Measurements from ENCODE around the gene TIPARP. TPM values are rescaled to one million over a fixed set of nuclear protein-coding genes. Genes with fewer than 3 reads are reported as not detected.
A peak's percentile ranks its signal among the peaks of the same experiment; 100 is the strongest.

TIPARP gene
- total RNA-seq, 1 experiment from 2014 or later, result 22.1 TPM

DNA sequence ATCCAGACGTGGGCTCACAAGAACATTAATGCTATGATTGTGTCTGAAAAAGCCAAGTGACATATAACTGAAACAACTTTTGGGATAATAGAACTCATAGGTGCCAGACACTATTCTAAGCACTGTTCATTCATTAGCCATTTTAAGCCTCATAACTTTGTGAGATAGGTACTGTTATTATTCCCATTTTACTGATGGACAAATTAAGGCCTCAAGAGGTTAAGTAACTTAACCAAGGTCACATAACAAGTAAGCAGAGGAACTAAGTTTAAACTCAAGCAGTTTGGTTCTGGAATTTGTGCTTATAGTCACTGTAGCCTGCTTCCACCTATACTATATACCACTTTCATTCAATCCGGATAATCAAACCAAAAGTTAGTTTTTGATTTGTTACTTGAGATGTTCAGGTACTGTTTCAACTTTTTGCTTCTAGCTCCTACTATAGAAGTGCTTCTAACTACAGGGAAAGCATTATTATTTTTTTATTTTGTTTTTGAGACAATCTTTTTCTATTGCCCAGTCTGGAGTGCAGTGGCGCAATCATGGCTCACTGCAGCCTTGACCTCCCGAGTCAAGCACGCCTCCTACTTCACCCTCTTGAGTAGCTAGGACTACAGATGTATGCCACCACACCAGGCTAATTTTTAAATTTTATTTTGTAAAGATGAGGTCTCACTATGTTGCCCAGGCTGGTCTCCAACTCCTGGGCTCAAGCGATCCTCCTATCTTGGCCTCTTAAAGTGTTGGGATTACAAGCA lies 41.9 kb downstream of the TIPARP start:
- Histone ChIP-seq H3K27me3 (ENCODE audit: control insufficient read depth, insufficient read depth, low read length) (no peaks in the 10 kb centered on the region), H3K27ac (ENCODE audit: low read length) (no peak overlapping the region), H3K9me3 (ENCODE audit: control insufficient read depth, insufficient read depth, low read depth, low read length) (no peaks in the 10 kb centered on the region), H3K4me1 (ENCODE audit: control insufficient read depth, insufficient read depth, low read length) (peaks cover 3% of the 10 kb centered on the region; the same call in 1 of the 2 replicates), H3K36me3 (ENCODE audit: control insufficient read depth, insufficient read depth, low read length) (no peaks in the 10 kb centered on the region), H3K4me3 (ENCODE audit: low read depth in 2 of 2, low read length in 2 of 2) (no peak overlapping the region)
- BruUV-seq (replicated peaks), result no TSS peak
- DNase-seq (ENCODE audit: low read depth, low spot score) (no peak), ATAC-seq (no peak)
- POLR2A ChIA-PET, result no interaction called here
- intact Hi-C loops (cut with micrococcal nuclease; ENCODE audit: unreplicated experiment) (no loop called here), in situ Hi-C loops (cut with HindIII; ENCODE audit: low pct_unique_long_range_greater_than_20kb, low sequenced_read_pairs) (no loop called here)
- TF ChIP-seq POLR2AphosphoS5 (IDR thresholded peaks at IDR 0.05; ENCODE audit: low read depth, low read length), result 0 out of 2 replicates have a peak, but pooled peaks have one; percentile 19
- no peak for TF ChIP-seq SIN3A (IDR thresholded peaks at IDR 0.05; ENCODE audit: borderline replicate concordance, insufficient read depth, low read depth, low read length)
- CTCF ChIA-PET, result no interaction called here

DNA sequence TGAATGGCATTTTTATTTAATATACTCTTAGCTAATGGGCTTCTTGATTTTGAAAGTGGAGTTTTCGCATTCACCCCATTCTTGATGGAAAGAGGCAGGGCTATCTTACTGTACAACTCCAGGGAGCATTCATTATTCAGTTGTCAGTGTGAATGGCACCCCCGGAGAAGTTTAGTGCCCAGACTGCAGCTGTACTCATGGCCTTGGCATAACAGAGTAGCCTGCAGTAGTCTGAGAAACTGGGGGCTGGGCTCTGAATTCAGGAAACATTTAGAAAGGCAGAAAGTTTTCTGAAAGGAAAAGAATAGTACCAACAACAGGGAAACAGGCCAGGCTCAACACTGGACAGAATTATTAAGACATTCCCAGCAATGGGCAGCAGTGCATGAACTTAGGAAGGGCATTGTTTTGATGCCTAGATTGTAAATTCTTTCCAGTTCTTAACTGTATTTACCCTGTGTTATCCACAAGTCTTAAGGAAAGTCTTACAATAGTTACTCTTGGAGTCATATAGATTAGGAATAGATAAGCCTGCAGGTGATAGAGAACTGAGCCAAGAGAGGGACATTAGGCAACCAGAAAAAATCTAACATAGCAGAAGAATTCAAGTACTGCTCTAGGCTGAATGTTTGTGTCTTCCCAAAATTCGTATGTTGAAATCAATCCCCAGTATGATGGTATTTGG lies 44.4 kb downstream of the TIPARP start:
- TF ChIP-seq POLR2AphosphoS5 (IDR thresholded peaks at IDR 0.05; ENCODE audit: low read depth, low read length) (no peak), TCF7L2 (IDR thresholded peaks at IDR 0.05; ENCODE audit: low read depth, low read length) (peak; percentile 63), SIN3A (IDR thresholded peaks at IDR 0.05; ENCODE audit: borderline replicate concordance, insufficient read depth, low read depth, low read length) (no peak)
- TF ChIP-seq, protein P1, sequence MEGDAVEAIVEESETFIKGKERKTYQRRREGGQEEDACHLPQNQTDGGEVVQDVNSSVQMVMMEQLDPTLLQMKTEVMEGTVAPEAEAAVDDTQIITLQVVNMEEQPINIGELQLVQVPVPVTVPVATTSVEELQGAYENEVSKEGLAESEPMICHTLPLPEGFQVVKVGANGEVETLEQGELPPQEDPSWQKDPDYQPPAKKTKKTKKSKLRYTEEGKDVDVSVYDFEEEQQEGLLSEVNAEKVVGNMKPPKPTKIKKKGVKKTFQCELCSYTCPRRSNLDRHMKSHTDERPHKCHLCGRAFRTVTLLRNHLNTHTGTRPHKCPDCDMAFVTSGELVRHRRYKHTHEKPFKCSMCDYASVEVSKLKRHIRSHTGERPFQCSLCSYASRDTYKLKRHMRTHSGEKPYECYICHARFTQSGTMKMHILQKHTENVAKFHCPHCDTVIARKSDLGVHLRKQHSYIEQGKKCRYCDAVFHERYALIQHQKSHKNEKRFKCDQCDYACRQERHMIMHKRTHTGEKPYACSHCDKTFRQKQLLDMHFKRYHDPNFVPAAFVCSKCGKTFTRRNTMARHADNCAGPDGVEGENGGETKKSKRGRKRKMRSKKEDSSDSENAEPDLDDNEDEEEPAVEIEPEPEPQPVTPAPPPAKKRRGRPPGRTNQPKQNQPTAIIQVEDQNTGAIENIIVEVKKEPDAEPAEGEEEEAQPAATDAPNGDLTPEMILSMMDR (IDR thresholded peaks at IDR 0.05), result no peak
- TF ChIP-seq, protein P2, sequence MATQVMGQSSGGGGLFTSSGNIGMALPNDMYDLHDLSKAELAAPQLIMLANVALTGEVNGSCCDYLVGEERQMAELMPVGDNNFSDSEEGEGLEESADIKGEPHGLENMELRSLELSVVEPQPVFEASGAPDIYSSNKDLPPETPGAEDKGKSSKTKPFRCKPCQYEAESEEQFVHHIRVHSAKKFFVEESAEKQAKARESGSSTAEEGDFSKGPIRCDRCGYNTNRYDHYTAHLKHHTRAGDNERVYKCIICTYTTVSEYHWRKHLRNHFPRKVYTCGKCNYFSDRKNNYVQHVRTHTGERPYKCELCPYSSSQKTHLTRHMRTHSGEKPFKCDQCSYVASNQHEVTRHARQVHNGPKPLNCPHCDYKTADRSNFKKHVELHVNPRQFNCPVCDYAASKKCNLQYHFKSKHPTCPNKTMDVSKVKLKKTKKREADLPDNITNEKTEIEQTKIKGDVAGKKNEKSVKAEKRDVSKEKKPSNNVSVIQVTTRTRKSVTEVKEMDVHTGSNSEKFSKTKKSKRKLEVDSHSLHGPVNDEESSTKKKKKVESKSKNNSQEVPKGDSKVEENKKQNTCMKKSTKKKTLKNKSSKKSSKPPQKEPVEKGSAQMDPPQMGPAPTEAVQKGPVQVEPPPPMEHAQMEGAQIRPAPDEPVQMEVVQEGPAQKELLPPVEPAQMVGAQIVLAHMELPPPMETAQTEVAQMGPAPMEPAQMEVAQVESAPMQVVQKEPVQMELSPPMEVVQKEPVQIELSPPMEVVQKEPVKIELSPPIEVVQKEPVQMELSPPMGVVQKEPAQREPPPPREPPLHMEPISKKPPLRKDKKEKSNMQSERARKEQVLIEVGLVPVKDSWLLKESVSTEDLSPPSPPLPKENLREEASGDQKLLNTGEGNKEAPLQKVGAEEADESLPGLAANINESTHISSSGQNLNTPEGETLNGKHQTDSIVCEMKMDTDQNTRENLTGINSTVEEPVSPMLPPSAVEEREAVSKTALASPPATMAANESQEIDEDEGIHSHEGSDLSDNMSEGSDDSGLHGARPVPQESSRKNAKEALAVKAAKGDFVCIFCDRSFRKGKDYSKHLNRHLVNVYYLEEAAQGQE (IDR thresholded peaks at IDR 0.05; ENCODE audit: insufficient read depth in 1 of 2, low read depth in 2 of 2, low read length in 1 of 2), result no peak
- H3K27me3 ChIP-seq (ENCODE audit: control insufficient read depth, insufficient read depth, low read length), result no peaks in the 10 kb centered on the region
- H3K36me3 ChIP-seq (ENCODE audit: control insufficient read depth, insufficient read depth, low read length), result no peaks in the 10 kb centered on the region
- no peak overlapping the region for H3K4me3 ChIP-seq (ENCODE audit: low read depth in 2 of 2, low read length in 2 of 2)
- H3K27ac ChIP-seq (ENCODE audit: low read length), result peak overlapping the region; percentile 37; the same call in 1 of the 2 replicates
- no TSS peak for BruUV-seq (replicated peaks)
- no peaks in the 10 kb centered on the region for H3K9me3 ChIP-seq (ENCODE audit: control insufficient read depth, insufficient read depth, low read depth, low read length)
- peak; percentile 80 for ATAC-seq
- H3K4me1 ChIP-seq (ENCODE audit: control insufficient read depth, insufficient read depth, low read length), result peaks cover 3% of the 10 kb centered on the region; the same call in 1 of the 2 replicates
- in situ Hi-C loops (cut with HindIII; ENCODE audit: low pct_unique_long_range_greater_than_20kb, low sequenced_read_pairs) (no loop called here), intact Hi-C loops (cut with micrococcal nuclease; ENCODE audit: unreplicated experiment) (no loop called here)
- POLR2A ChIA-PET, result no interaction called here
- CTCF ChIA-PET, result no interaction called here
- DNase-seq (ENCODE audit: low read depth, low spot score), result no peak
